ENCODE measurements around the gene ETFDH.

The ETFDH gene

DNA sequence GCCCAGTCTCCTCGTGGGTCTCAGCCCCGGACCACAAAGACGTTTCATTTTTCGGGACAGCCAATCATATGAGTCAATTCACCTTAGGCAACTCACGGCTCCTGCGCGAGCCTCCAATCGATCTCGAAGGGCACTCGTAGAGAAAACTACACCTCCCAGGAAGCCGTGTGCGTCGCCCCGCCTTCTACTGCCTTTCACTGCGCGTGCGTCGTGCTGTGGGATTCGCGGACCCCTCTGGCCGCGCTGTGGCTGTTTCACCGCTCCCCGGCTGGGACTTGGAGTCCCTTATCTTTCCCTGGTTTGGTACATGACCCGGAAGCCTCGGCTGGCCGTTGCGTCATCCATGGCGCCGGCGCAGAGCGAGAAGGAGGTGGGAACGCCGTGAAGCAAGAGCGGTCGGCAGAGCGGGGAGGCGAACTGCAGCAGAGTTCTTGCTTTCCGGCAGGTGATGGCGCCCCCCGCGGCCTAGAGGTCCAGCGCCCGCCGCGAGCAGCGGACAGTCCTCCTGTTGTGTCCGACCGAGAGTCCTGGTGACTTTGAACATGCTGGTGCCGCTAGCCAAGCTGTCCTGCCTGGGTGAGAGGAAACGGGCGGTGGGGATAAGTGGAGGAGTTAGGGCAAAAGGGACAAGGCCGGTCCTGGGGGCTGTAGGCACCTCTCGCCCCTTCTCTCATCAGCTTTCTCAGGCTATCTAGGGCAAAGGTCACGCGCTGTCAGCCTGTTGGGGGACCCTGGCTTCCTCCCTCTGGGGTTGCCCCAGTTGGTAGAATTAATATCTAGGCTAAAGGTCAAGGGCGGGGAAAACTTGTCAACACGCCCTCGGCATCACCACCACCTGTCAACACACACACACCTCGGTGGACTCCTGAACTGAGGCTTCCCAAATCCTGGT, at the start of gene ETFDH:
Gene ETFDH, plus strand, starts transcription at position 382 of the 892 bp plus-strand sequence. Its CDS starts 161 bp downstream, at position 543.
- TF ChIP-seq, protein P1, sequence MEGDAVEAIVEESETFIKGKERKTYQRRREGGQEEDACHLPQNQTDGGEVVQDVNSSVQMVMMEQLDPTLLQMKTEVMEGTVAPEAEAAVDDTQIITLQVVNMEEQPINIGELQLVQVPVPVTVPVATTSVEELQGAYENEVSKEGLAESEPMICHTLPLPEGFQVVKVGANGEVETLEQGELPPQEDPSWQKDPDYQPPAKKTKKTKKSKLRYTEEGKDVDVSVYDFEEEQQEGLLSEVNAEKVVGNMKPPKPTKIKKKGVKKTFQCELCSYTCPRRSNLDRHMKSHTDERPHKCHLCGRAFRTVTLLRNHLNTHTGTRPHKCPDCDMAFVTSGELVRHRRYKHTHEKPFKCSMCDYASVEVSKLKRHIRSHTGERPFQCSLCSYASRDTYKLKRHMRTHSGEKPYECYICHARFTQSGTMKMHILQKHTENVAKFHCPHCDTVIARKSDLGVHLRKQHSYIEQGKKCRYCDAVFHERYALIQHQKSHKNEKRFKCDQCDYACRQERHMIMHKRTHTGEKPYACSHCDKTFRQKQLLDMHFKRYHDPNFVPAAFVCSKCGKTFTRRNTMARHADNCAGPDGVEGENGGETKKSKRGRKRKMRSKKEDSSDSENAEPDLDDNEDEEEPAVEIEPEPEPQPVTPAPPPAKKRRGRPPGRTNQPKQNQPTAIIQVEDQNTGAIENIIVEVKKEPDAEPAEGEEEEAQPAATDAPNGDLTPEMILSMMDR (IDR thresholded peaks at IDR 0.05; ENCODE audit: low read depth, low read length): peak; percentile 26; the same call in 1 of the 2 replicates
- peak within 1 kb of the TSS; percentile 79 for H3K4me3 ChIP-seq (ENCODE audit: low read depth, low read length)

DNA sequence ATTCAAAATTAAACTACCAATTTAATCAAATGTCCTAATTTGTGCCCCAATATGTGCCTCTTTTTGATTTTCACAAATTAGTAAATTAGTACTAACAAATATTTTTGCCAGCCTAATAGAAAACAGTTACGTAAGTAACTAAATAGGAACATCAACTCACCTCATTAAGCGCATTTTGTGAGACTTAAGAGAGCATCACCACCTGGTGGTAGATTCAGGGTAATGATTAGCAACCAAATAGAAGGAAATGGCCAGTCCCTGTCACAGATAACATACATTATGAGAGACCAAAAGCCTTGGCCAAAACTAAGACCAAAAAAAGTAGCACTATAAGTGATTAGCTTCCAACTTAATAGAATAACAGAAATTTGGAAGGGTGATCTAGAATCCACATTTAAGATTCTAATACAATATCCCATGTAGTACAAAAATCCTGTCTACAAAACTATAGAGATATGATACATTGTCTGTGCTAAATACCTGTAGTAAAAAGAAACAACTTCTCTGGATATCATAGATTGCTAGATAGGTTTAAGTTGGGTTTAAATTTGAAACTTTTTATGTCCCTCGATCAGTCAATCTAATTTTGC, 47.1 kb upstream of the ETFDH start:
- TF ChIP-seq, protein P1 (IDR thresholded peaks at IDR 0.05; ENCODE audit: low read depth, low read length): peak; percentile 45

DNA sequence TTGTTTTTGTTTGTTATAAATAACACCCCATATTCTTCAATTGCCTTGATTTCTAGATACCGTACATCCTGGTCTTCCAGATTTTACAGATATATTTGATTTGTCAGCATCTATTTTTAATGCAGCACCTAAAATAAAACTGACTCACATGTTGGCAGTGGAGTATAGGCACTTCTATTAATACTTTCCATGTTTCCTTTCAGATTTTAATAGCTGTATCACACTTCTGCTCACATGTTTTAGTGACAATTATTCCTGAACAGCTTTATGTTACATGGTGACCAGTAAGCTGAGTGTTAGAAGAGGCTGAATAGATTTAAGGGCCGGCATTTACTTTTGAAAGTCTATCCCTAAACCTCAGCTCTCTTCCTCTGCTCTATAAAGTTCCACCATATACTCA, 46.6 kb upstream of the ETFDH start:
- TF ChIP-seq, protein P1 (IDR thresholded peaks at IDR 0.05; ENCODE audit: low read depth, low read length): no peak
- H3K4me3 ChIP-seq (ENCODE audit: low read depth, low read length): no peak overlapping the region

More for the DNA sequence above, 47.1 kb upstream of the ETFDH start:
- no peak overlapping the region for H3K4me3 ChIP-seq (ENCODE audit: low read depth, low read length)

DNA sequence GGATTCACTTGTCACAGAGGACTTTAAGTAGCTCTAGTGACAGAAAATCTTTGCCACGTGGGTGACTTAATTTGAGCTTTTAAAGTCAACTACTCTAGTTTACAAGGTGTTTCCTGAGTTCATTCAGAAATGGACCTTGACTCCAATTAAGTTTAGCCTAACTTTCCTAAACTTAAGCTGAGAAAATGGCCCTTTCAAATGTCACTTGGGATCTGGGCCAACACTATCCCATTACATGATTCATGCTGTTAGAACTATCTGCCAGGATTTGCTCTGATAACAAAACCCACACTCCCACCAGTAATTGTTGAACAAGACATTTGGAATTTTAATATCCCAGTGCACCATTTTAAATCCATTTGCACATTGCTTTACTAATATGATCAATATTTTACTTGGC, 41.2 kb upstream of the ETFDH start:
- TF ChIP-seq, protein P1 (IDR thresholded peaks at IDR 0.05; ENCODE audit: low read depth, low read length): no peak

DNA sequence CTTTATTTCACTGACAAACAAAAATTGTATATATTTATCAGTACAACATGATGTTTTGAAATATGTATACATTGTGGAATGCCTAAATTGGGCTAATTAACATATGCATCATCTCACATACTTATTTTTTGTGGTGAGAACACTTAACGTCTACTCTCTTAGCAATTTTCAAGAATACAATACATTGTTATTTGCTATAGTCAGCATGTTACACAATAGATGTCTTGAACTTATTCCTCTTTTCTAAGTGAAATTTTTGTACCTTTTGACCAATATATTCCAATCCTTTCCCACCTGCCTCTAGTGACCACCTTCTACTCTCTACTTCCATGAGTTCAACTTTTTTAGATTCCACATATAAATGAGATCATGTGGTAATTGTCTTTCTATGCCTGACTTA, 35.5 kb upstream of the ETFDH start:
- H3K4me3 ChIP-seq (ENCODE audit: low read depth, low read length): no peak overlapping the region
- TF ChIP-seq, protein P1 (IDR thresholded peaks at IDR 0.05; ENCODE audit: low read depth, low read length): no peak

More for the DNA sequence above, 41.2 kb upstream of the ETFDH start:
- no peak overlapping the region for H3K4me3 ChIP-seq (ENCODE audit: low read depth, low read length)

DNA sequence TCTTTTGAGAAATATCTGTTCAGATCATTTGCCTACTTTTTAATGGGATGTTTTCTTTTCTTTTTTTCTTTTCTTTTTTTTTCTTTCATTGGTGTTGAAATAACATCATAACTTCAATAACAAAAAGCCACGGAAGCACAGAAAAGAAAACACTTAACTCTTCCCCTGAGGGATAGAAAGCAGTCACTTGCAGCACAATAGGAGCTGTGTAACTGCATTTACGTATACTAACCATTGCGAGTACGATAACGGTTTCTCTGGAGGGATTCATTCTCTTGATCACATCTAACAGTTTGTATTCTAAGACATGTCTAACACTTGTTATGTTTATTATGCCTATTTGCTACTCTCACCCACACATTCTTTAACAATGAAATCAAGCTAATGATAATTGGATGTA, 27.7 kb upstream of the ETFDH start:
- no peak overlapping the region for H3K4me3 ChIP-seq (ENCODE audit: low read depth, low read length)
- TF ChIP-seq, protein P1 (IDR thresholded peaks at IDR 0.05; ENCODE audit: low read depth, low read length): no peak

DNA sequence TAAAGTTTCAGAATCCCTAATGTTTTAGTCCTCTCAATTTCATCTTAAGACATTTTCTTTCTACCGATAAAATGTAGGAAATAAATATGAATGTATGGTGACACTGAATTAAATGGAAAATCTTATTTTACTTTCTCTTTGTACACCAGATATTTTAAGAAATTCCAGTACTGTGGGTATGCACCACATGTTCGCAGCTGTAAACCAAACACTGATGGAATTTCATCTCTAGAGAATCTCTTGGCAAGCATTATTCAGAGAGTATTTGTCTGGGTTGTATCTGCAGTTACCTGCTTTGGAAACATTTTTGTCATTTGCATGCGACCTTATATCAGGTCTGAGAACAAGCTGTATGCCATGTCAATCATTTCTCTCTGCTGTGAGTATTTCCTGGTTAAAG, 27.3 kb upstream of the ETFDH start:
- no peak overlapping the region for H3K4me3 ChIP-seq (ENCODE audit: low read depth, low read length)
- TF ChIP-seq, protein P1 (IDR thresholded peaks at IDR 0.05; ENCODE audit: low read depth, low read length): no peak

Data from WI38 (cell line).